ENCODE data around the gene CYTH3.

- no peak for TF ChIP-seq POLR2AphosphoS5 (IDR thresholded peaks at IDR 0.05)
- TF ChIP-seq CTCF (IDR thresholded peaks at IDR 0.05), result no peak
- no peak for TF ChIP-seq POLR2A (IDR thresholded peaks at IDR 0.05)
Observed at GRCh38 chr7:6284055-6284400, 11.6 kb upstream of the CYTH3 start.

Measured in prostate gland (tissue), 2 donors.